Keratinocyte (primary cell): ENCODE data around the gene PTPRD. TPM values are rescaled to one million over a fixed set of nuclear protein-coding genes. Genes with fewer than 3 reads are reported as not detected.

ENCODE experiments used
- DNase-seq: peaks from one replicate; pipeline ENCODE4 v3.0.0-alpha.2; 2011; ENCODE audit warnings: low read depth, missing footprints, low spot score
- FAIRE-seq: peaks from 2 replicates; lab custom pipeline; 2011; peaks lifted over from hg19 to GRCh38; lab: Jason Lieb, UNC
- H2AFZ ChIP-seq: 2 replicates; pipeline ENCODE4 v1.6.0; 2012; ENCODE audit warnings: low read length, control low read depth, inconsistent platforms; ENCODE audit not compliant: control insufficient read depth
- H3K27ac ChIP-seq: 2 replicates; pipeline ENCODE4 v1.5.1; 2011; ENCODE audit warnings: low read length; ENCODE audit not compliant: control insufficient read depth, insufficient read depth
- H3K27me3 ChIP-seq: 3 replicates; pipeline ENCODE4 v1.6.0; 2011; ENCODE audit warnings: low read length; ENCODE audit not compliant: control insufficient read depth, insufficient read depth; ENCODE audit errors: extremely low read depth
- H3K36me3 ChIP-seq, 2 experiments: 2 replicates in 1 of 2; 3 replicates in 1 of 2; pipeline ENCODE4 v1.5.1; 2011; ENCODE audit warnings: low read length in 2 of 2, mild to moderate bottlenecking in 1 of 2; ENCODE audit not compliant: control insufficient read depth in 2 of 2, insufficient read depth in 2 of 2; ENCODE audit errors: extremely low read depth in 1 of 2
- H3K4me1 ChIP-seq: 3 replicates; pipeline ENCODE4 v1.5.1; 2011; ENCODE audit warnings: low read length; ENCODE audit not compliant: control insufficient read depth, insufficient read depth; ENCODE audit errors: extremely low read depth
- H3K4me2 ChIP-seq: 3 replicates; pipeline ENCODE4 v1.6.0; 2011; ENCODE audit warnings: low read depth, low read length; ENCODE audit not compliant: control insufficient read depth, insufficient read depth; ENCODE audit errors: extremely low read depth
- H3K4me3 ChIP-seq, 3 experiments: fragments of 200-600 bp in 1 of 3; sonication (generic) in 1 of 3; 2 replicates in 2 of 3; 3 replicates in 1 of 3; pipeline ENCODE4 v1.5.1; 2011 to 2016; ENCODE audit warnings: low read length in 3 of 3, mild to moderate bottlenecking in 3 of 3, control low read depth in 2 of 3, inconsistent platforms in 1 of 3, low read depth in 1 of 3, mixed read lengths in 1 of 3, mixed run types in 1 of 3, moderate library complexity in 1 of 3; ENCODE audit not compliant: control insufficient read depth in 2 of 3, insufficient read depth in 2 of 3; ENCODE audit errors: extremely low read depth in 1 of 3
- H3K79me2 ChIP-seq: 2 replicates; pipeline ENCODE4 v1.6.0; 2012; ENCODE audit warnings: low read length; ENCODE audit not compliant: control insufficient read depth, insufficient read depth
- H3K9ac ChIP-seq: 3 replicates; pipeline ENCODE4 v1.6.0; 2011; ENCODE audit warnings: low read length; ENCODE audit not compliant: control insufficient read depth, insufficient read depth; ENCODE audit errors: extremely low read depth
- H3K9me1 ChIP-seq: 3 replicates; pipeline ENCODE4 v1.6.0; 2011; ENCODE audit warnings: low read length; ENCODE audit not compliant: control insufficient read depth, insufficient read depth; ENCODE audit errors: extremely low read depth
- H3K9me3 ChIP-seq: 2 replicates; pipeline ENCODE4 v1.5.1; 2012; ENCODE audit warnings: low read depth, low read length; ENCODE audit not compliant: control insufficient read depth
- H4K20me1 ChIP-seq: 3 replicates; pipeline ENCODE4 v1.6.0; 2011; ENCODE audit warnings: low read length; ENCODE audit not compliant: control insufficient read depth, insufficient read depth; ENCODE audit errors: extremely low read depth
- CTCF ChIP-seq, 3 experiments: IDR thresholded peaks in 1 of 3; conservative IDR thresholded peaks in 1 of 3; optimal IDR thresholded peaks in 1 of 3; 2 replicates in 2 of 3; 3 replicates in 1 of 3; pipeline versions ENCODE3 to v1.5.1; 2011; ENCODE audit warnings: low read length in 3 of 3, mild to moderate bottlenecking in 3 of 3, moderate library complexity in 2 of 3, control low read depth in 1 of 3, inconsistent platforms in 1 of 3; ENCODE audit not compliant: insufficient read depth in 2 of 3; ENCODE audit errors: extremely low read depth in 1 of 3
- EZH2 ChIP-seq: IDR thresholded peaks from one replicate; pipeline ENCODE4 v1.6.1; 2012; ENCODE audit warnings: inconsistent platforms, mild to moderate bottlenecking, low read length, moderate library complexity
- dilution Hi-C: fragments of 300-500 bp; cut with MboI; formaldehyde crosslinking; loops from one replicate; pipeline ENCODE4 v1.7.0; 2020; ENCODE audit warnings: low sequenced_read_pairs; ENCODE audit not compliant: extremely low pct_ligation_motif_present
- polyA plus RNA-seq, 5 experiments: library from polyadenylated mRNA; depleted of rRNA in 3 of 5; stranded (reverse) in 3 of 5; stranded (forward) in 1 of 5; unstranded in 1 of 5; fragments of >200 nt; gene quantifications; 1 replicate in 1 of 5; 2 replicates in 3 of 5; 3 replicates in 1 of 5; pipeline versions ENCODE4 v1.2.1 to v1.2.3, GENCODE V29; 2011 to 2012; ENCODE audit warnings: missing spikeins in 2 of 5, low read depth in 1 of 5, low replicate concordance in 1 of 5

Gene PTPRD
- polyA plus RNA-seq, 1 donor (not counting 4 experiments of a cell fraction or from before 2014, with no cell fraction given), result 0.10 TPM

DNA sequence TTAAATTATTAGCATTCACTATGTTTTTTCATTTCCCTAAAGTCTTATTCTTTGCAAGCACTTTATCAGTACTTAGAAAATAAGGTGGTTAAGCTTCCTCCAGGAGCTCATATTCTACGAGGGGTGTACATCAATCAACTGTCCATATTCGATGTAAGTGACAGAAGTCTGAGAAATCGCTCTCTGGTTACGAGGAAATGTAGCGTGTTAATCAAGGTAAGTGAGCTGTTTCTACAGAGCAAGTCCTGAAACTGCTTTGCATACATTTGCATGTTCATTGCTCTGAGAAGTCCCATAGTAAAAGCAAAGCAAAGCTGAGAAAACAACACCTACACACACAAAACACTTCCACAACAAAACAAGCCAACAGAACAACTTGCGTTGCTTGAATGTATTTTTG is 1919.3 kb downstream of the PTPRD start:
- Histone ChIP-seq H3K27ac (no peak overlapping the region), H3K27me3 (no peaks in the 10 kb centered on the region), H3K9me3 (no peaks in the 10 kb centered on the region), H3K36me3 (no peaks in the 10 kb centered on the region), H3K4me3 (no peak overlapping the region), H3K79me2 (no peaks in the 10 kb centered on the region), H2AFZ (no peak overlapping the region), H3K9ac (no peak overlapping the region), H3K4me2 (no peak overlapping the region), H4K20me1 (no peaks in the 10 kb centered on the region), H3K9me1 (no peaks in the 10 kb centered on the region), H3K4me1 (no peaks in the 10 kb centered on the region)
- dilution Hi-C loops, result no loop called here
- FAIRE-seq, result no peak
- no peak for TF ChIP-seq EZH2
- TF ChIP-seq CTCF (optimal IDR thresholded peaks at IDR 0.05 in 1 of 3, IDR thresholded peaks at IDR 0.05 in 1 of 3, conservative IDR thresholded peaks at IDR 0.05 in 1 of 3; ENCODE audit: extremely low read depth in 1 of 3, insufficient read depth in 2 of 3, low read length in 3 of 3), result no peak
- no peak for DNase-seq

DNA sequence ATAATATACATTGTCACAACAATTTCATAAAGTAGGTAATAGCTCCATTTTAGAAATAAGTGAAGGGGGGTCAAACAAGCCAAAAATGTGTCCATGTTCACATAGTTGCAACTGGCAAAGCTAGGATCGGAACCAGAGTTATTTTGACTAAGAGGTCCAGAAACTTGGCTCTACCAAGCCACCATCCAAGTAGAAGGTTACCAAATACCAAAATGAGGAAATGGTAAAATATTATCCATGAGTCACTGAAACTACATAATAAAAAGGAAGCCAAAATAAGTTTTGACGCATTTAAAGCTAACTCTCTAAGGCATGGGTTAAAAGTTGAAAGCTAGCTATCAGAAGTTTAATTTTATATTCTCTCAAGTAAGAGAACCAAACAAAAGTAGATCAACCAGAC is 1926.3 kb downstream of the PTPRD start:
- Histone ChIP-seq H3K36me3 (no peaks in the 10 kb centered on the region), H3K79me2 (no peaks in the 10 kb centered on the region), H2AFZ (no peak overlapping the region), H3K9ac (no peak overlapping the region), H3K9me3 (no peaks in the 10 kb centered on the region), H3K27ac (no peak overlapping the region), H3K27me3 (no peaks in the 10 kb centered on the region), H3K9me1 (no peaks in the 10 kb centered on the region), H3K4me3 (no peak overlapping the region), H4K20me1 (no peaks in the 10 kb centered on the region), H3K4me1 (no peaks in the 10 kb centered on the region), H3K4me2 (no peak overlapping the region)
- dilution Hi-C loops, result no loop called here
- TF ChIP-seq CTCF (optimal IDR thresholded peaks at IDR 0.05 in 1 of 3, IDR thresholded peaks at IDR 0.05 in 1 of 3, conservative IDR thresholded peaks at IDR 0.05 in 1 of 3; ENCODE audit: extremely low read depth in 1 of 3, insufficient read depth in 2 of 3, low read length in 3 of 3) (no peak), EZH2 (no peak)
- FAIRE-seq (no peak), DNase-seq (no peak)
